ENCODE measurements around the gene CWC22. TPM values are rescaled to one million over a fixed set of nuclear protein-coding genes. Genes with fewer than 3 reads are reported as not detected.

Gene CWC22
- total RNA-seq, 1 donor from 2014 or later = 14.0 TPM

DNA sequence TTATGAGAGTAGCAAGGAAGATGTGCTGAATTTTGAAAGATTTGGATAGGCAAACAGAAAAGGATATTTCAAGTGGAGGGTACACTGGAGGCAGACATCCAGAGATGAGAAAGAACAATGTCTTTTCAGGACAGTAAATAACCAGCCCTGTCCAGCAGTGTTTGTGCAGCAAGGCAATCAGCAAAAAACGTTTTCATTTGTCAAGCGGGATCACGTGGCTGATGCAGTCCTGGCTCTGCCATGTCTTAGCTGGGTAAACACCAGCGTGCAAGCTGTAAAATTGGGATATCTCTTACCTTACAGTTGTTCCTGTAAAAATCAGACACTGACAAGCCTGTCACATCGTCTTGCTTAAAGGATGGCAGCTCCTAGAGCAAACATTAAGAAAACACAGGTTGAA, 67.8 kb downstream of the CWC22 start:
- no peak overlapping the region for H3K27ac Mint-ChIP-seq (ENCODE audit: unreplicated experiment)
- peaks cover 6% of the 10 kb centered on the region for H3K4me1 Mint-ChIP-seq (ENCODE audit: low read depth)
- TF ChIP-seq, protein P1, sequence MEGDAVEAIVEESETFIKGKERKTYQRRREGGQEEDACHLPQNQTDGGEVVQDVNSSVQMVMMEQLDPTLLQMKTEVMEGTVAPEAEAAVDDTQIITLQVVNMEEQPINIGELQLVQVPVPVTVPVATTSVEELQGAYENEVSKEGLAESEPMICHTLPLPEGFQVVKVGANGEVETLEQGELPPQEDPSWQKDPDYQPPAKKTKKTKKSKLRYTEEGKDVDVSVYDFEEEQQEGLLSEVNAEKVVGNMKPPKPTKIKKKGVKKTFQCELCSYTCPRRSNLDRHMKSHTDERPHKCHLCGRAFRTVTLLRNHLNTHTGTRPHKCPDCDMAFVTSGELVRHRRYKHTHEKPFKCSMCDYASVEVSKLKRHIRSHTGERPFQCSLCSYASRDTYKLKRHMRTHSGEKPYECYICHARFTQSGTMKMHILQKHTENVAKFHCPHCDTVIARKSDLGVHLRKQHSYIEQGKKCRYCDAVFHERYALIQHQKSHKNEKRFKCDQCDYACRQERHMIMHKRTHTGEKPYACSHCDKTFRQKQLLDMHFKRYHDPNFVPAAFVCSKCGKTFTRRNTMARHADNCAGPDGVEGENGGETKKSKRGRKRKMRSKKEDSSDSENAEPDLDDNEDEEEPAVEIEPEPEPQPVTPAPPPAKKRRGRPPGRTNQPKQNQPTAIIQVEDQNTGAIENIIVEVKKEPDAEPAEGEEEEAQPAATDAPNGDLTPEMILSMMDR (IDR thresholded peaks at IDR 0.05) = no peak
- no peak overlapping the region for H3K4me3 Mint-ChIP-seq (ENCODE audit: unreplicated experiment)
- H3K27me3 Mint-ChIP-seq (ENCODE audit: low read depth) = no peaks in the 10 kb centered on the region
- DNase-seq (ENCODE audit: low spot score) = no peak
- H3K36me3 Mint-ChIP-seq (ENCODE audit: low read depth) = peaks cover 1% of the 10 kb centered on the region
- H3K9me3 Mint-ChIP-seq (ENCODE audit: low read depth) = no peaks in the 10 kb centered on the region

DNA sequence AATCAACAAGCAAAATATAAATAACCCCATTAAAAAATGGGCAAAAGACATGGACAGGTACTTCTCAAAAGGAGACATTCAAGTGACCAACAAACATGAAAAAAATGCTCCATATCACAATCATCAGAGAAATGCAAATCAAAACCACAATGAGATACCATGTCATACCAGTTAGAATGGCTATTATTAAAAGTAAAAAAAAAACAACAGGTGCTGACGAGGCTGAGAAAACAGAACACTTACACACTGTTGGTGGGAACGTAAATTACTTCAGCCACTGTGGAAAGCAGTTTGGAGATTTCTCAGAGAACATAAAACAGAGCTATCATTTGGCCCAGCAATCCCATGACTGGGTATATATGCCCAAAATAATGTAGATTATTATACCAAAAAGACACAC, 69.1 kb downstream of the CWC22 start:
- H3K4me1 Mint-ChIP-seq (ENCODE audit: low read depth) = peaks cover 6% of the 10 kb centered on the region
- no peaks in the 10 kb centered on the region for H3K27me3 Mint-ChIP-seq (ENCODE audit: low read depth)
- no peaks in the 10 kb centered on the region for H3K9me3 Mint-ChIP-seq (ENCODE audit: low read depth)
- H3K4me3 Mint-ChIP-seq (ENCODE audit: unreplicated experiment) = no peak overlapping the region
- TF ChIP-seq, protein P1 (IDR thresholded peaks at IDR 0.05) = no peak
- peaks cover 6% of the 10 kb centered on the region for H3K36me3 Mint-ChIP-seq (ENCODE audit: low read depth)
- DNase-seq (ENCODE audit: low spot score) = no peak
- H3K27ac Mint-ChIP-seq (ENCODE audit: unreplicated experiment) = no peak overlapping the region

DNA sequence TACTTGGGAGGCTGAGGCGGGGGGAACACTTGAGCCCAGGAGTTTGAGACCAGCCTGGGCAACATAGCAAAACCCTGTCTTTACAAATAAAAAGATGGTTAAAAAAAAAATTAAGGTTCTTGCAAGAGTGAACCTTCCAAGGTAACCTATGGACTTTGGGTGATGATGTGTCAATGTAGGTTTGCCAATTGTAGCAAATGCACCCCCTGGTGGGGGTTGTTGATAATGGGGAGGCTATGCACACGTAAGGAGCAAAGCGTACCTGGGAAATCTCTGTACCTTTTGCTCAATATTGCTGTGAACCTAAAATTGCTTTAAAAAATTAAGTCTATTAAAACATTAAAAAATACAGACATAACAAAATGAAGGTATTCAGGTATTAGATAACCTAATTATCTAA, 70.4 kb downstream of the CWC22 start:
- no peak overlapping the region for H3K27ac Mint-ChIP-seq (ENCODE audit: unreplicated experiment)
- DNase-seq (ENCODE audit: low spot score) = no peak
- H3K4me3 Mint-ChIP-seq (ENCODE audit: unreplicated experiment) = no peak overlapping the region
- peaks cover 6% of the 10 kb centered on the region for H3K4me1 Mint-ChIP-seq (ENCODE audit: low read depth)
- H3K27me3 Mint-ChIP-seq (ENCODE audit: low read depth) = no peaks in the 10 kb centered on the region
- peaks cover 8% of the 10 kb centered on the region for H3K36me3 Mint-ChIP-seq (ENCODE audit: low read depth)
- H3K9me3 Mint-ChIP-seq (ENCODE audit: low read depth) = no peaks in the 10 kb centered on the region
- TF ChIP-seq, protein P1 (IDR thresholded peaks at IDR 0.05) = peak; percentile 65

DNA sequence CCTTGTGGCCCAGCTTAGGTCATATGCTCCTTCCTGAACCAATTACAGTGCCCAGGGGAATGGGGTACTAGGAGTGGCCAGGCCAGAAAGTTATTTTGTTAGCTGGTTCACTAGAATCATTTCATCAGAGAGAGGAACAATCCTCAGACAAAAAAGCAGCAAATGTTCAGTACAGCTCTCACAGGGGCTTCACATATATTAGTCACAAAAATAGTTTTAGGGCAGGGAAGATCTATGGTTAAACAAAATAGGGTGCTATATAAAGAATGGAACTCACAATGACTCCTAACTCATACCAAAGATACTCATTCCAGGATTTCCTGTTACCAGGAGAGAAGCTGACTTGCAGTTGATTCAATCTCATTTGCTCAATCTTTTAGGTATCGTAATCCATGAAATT, 71.0 kb downstream of the CWC22 start:
- Mint-ChIP-seq H3K9me3 (ENCODE audit: low read depth) (no peaks in the 10 kb centered on the region), H3K27me3 (ENCODE audit: low read depth) (no peaks in the 10 kb centered on the region), H3K27ac (ENCODE audit: unreplicated experiment) (no peak overlapping the region), H3K36me3 (ENCODE audit: low read depth) (peaks cover 8% of the 10 kb centered on the region), H3K4me3 (ENCODE audit: unreplicated experiment) (no peak overlapping the region), H3K4me1 (ENCODE audit: low read depth) (peaks cover 6% of the 10 kb centered on the region)
- DNase-seq (ENCODE audit: low spot score) = no peak
- TF ChIP-seq, protein P1 (IDR thresholded peaks at IDR 0.05) = no peak

DNA sequence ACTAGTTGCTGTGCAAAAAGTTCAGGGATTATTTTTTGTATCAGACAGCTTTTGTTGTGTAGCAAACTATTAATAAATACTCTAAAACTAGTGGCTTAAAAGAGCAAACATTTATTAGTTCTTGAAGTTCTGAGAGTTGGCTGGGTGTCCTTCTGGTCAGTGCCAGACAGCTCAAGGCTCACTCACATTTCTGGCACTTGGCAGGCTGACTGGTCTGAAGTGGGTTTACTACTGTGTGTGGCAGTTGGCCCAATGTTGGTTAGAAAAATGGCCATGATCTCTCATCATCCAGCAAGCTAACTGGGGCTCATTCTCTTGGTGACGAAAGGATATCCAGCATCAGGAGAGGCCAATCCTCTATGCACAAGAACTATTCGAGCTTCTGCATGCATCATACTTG, 74.3 kb downstream of the CWC22 start:
- no peak for DNase-seq (ENCODE audit: low spot score)
- Mint-ChIP-seq H3K36me3 (ENCODE audit: low read depth) (peaks cover 27% of the 10 kb centered on the region), H3K27me3 (ENCODE audit: low read depth) (no peaks in the 10 kb centered on the region), H3K4me3 (ENCODE audit: unreplicated experiment) (no peak overlapping the region), H3K27ac (ENCODE audit: unreplicated experiment) (no peak overlapping the region), H3K9me3 (ENCODE audit: low read depth) (peaks cover 17% of the 10 kb centered on the region), H3K4me1 (ENCODE audit: low read depth) (peaks cover 6% of the 10 kb centered on the region)
- TF ChIP-seq, protein P1 (IDR thresholded peaks at IDR 0.05) = no peak

Data from chondrocyte (in vitro differentiated cells).